Endometrial microvascular endothelial cells (primary cell): ENCODE results near the gene CDH26. TPM values are rescaled to one million over a fixed set of nuclear protein-coding genes. Genes with fewer than 3 reads are reported as not detected.

Experiments
- in situ Hi-C: cut with HindIII; loops from 2 replicates; pipeline ENCODE4 v1.10.0; 2017; ENCODE audit warnings: low sequenced_read_pairs, low pct_unique_long_range_greater_than_20kb; ENCODE audit errors: inconsistent ontology term
- total RNA-seq: library from RNA; depleted of rRNA; stranded (reverse); fragments of >200 nt; gene quantifications from one replicate; pipeline ENCODE4 v1.2.3, GENCODE V29; 2015; ENCODE audit errors: inconsistent ontology term

Gene CDH26
- total RNA-seq, 1 donor from 2014 or later: 0.65 TPM

- in situ Hi-C loops: no loop called here
Measured at GRCh38 chr20:60053818-60054190, 95.6 kb downstream of the CDH26 start.

GRCh38 chr20:60054716-60055634 is 96.8 kb downstream of the CDH26 start:
- in situ Hi-C loops: no loop called here

- in situ Hi-C loops: no loop called here
Measured at GRCh38 chr20:60055740-60056139, 97.5 kb downstream of the CDH26 start.

- in situ Hi-C loops: no loop called here
Measured at GRCh38 chr20:60056407-60057122, 98.3 kb downstream of the CDH26 start.

GRCh38 chr20:60057123-60057865 is 99.1 kb downstream of the CDH26 start:
- in situ Hi-C loops: no loop called here

- in situ Hi-C loops: no loop called here
Measured at GRCh38 chr20:60057866-60058807, 99.9 kb downstream of the CDH26 start.

GRCh38 chr20:60058879-60059278 is 100.7 kb downstream of the CDH26 start:
- in situ Hi-C loops: no loop called here

- in situ Hi-C loops: no loop called here
Measured at GRCh38 chr20:60060006-60060557, 101.9 kb downstream of the CDH26 start.

GRCh38 chr20:60060593-60060992 is 102.4 kb downstream of the CDH26 start:
- in situ Hi-C loops: no loop called here

- in situ Hi-C loops: no loop called here
Measured at GRCh38 chr20:60062431-60063047, 104.3 kb downstream of the CDH26 start.

- in situ Hi-C loops: no loop called here
Measured at GRCh38 chr20:60063048-60063451, 104.8 kb downstream of the CDH26 start.

GRCh38 chr20:60063739-60064380 is 105.6 kb downstream of the CDH26 start:
- in situ Hi-C loops: no loop called here

Other genes with a start within 250 kb of the CDH26 start
- gene SYCP2, start 24.8 kb upstream of the CDH26 start, total RNA-seq: not detected
- gene PPP1R3D, start 18.1 kb upstream of the CDH26 start, total RNA-seq: 5.6 TPM
- 5.1 TPM for gene FAM217B, start 18.0 kb upstream of the CDH26 start, total RNA-seq